Measurements from ENCODE around the gene PLB1.

The PLB1 gene

DNA sequence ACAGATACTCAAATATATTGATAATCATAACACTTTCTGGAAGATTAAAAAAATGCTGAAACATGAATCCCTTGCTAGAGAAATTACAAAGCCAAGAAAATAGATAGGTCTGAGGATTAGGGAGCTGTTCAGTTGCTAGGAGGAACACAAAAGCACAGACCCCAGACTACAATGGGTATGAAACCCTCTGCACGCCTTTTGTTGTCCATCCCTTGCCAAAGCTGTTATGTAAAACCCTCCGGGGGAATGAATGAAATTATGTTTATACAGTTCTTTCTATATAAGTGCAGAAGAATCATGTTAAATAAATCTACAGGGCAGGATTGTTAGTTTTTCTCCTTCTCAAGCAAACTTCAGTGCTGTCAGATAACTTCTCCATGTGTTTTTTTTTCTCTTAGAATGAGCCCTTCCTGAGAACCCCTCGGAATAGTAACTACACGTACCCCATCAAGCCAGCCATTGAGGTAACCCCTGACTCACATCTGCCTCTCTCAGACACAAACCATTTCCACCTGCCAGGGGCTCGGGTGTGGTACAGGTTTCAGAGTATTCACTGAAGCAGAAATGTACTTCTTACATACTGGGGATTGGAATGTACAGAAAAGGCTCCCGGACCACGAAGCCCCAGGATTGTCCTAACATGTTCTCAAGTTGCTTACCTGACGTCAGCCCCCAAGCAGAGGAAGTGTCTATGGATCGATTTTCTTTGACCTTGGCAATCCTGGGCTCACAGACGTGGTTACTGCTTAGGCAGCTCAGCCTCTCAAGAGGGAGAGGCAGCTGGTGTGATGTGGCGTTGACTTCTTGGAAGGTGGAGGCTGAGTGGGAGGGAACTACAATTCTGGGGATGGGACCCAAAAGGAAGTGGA is 118.0 kb downstream of the PLB1 start:
- no peak for DNase-seq
- intact Hi-C loops (cut with DNase I), result no loop called here

DNA sequence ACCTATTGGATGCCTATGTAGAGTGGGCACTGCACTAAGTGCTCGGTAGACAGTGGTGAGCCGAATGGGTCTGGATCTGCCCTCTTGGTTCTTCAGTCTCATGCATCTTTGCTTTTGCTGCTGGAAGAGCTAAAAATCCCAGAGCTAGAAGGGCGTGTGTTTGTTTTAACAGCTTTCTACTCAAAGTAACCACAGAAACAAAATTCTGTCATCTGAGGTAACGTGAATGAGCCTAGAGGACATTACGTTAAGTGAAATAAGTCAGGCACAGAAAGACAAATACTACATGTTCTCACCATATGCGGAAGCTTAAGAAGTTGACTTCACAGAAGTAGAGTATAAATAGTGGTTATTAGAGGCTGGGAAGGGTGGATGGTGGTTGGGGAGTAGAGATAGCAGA is 119.8 kb downstream of the PLB1 start:
- no peak for DNase-seq
- intact Hi-C loops (cut with DNase I), result no loop called here

DNA sequence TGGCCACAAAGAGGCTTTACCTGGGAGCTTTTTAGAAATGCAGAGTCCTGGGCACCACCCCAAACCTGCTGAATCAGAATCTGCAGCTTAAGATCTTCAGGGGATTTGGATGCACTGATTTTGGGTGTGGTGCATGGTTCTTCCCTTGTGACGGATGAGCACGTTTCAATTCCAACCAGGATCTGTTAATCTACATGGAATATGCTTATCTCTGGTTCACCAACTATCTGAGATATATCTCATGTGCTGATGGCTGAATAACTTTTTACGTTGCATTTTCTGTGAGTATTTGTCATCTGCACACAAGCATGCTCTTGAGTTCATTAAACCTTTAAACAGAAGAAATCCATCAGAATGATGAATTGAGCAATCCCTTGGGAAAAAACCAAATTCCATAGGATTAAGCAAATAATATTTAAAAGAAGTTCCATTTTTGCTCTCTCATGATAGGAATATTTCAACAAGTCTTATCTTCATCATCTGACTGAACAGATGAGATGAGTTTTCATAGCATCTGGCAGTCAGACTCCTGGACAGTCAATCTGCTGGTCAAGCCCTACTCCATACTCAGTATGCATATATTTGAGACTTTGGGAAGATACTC is 120.6 kb downstream of the PLB1 start:
- no peak for DNase-seq
- intact Hi-C loops (cut with DNase I), result no loop called here

DNA sequence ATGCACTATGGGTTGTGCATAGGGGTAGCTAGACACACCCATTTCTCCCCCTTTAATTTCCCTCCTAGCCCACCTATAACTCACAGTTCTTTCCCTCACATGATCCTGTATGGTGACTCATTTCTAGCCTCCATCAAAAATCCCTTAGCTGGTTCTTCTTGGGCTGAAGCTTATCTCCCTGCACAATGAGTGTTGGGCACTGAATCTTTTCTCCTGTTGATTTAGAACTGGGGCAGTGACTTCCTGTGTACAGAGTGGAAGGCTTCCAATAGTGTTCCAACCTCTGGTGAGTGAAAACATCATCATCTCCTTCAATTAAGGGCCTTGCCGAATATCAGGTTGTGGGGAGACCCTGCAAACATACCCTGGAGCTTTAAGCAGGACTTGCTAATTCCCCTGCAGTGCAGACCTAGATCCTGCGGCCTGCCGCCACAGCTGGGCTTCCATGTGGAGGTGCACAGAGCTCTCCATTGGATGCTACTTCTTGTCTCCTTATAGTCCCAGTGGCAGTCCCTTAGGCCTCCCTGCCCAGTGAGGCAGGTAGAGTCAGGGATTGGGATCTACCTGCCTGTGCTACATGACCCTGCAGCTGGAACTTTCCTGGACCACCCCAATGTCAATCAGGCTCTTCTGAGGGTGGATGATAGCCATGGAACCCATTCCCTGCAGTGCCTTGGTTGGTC is 121.8 kb downstream of the PLB1 start:
- DNase-seq, result no peak
- intact Hi-C loops (cut with DNase I), result no loop called here

DNA sequence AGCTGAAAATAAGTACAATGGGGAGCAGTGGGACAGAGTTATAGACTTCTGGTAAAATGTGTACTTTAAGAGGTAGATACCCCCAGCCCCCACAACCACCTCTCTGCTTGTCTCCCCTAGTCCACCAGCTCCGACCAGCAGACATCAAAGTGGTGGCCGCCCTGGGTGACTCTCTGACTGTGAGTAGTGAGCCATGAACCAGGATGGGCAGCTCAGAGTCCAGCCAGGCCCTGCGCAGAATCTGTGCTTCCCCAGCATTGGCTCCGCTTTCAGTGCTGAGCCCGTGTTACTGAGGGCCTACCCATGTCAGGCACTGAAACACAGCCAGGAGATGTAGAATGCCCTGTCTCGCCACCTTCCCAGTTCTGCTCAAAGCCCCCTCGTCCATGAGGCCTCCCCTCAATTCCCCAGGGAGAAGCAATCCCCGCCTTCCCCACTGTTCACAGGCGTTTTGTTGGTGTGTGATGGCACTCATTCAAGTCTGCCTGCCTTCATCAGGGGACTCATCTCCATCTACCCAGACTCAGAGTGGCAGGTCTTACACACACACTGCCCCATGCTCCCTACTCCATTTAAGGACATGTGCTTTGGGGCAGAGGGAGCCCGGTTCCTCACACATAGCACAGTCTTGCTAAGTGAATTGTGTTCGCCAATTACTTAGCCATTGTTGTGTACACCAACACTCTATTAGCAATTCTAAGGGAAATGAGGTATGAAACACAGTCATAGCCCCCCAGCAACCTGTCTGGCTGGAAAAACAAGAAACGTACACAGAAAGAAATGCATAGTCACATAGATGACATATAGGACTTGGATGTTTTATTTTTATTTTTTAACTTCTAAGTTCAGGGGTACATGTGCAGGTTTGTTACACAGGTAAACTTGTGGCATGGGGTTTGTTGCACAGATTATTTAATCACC is 122.6 kb downstream of the PLB1 start:
- no peak for DNase-seq
- intact Hi-C loops (cut with DNase I), result no loop called here

DNA sequence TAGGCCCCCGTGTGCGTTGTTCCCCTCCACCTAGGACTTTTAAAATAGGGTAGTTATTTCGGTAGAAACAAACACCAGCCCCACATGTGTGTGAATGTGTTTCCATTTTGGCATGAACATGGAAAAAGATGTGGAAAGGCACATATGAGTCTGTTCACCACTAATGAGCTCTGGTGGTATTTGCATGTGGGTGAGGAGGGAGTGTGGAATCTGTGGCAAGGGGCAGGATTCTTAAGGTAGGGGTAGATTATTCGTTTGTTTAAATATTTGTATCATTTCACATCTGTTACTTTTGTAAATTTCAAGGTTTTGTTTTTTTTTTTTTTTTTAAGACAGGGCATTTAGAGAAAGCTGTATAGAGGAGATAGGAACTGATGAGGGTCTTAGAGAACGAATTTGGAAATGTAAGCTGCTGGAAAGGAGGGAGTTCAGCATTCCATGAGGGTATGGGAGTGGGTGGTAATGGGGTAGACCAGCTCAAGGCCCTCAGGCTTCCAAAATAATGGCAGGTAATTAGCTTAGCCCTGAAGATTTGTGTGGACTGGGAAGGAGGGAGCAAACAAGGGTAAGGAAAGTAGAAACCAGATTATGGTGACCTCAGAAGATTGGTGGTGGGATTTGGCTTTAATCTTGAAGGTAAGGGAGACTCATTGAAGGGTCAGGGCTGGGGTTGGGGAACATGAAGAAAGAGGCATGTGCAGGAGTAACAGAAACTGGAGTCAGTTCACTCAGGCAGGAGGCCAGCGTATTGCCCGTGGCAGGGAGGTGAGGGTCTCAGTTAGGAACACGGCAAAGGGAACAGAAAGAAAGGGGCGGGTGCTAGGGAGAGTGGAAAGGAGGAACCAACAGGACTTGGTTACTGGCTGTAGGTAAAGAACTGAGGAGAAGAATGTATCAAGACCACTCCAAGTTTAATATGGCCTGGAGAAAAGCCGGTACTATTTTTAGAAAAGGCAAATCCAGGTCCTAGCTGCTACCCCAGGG is 123.6 kb downstream of the PLB1 start:
- intact Hi-C loops (cut with DNase I), result loop anchor here (10.0 kb wide), 1 partner anchor 135 kb away; the partner anchor contains the start of gene PPP1CB
- DNase-seq, result peak in 2 of 42 donors; percentile 6 to 33

DNA sequence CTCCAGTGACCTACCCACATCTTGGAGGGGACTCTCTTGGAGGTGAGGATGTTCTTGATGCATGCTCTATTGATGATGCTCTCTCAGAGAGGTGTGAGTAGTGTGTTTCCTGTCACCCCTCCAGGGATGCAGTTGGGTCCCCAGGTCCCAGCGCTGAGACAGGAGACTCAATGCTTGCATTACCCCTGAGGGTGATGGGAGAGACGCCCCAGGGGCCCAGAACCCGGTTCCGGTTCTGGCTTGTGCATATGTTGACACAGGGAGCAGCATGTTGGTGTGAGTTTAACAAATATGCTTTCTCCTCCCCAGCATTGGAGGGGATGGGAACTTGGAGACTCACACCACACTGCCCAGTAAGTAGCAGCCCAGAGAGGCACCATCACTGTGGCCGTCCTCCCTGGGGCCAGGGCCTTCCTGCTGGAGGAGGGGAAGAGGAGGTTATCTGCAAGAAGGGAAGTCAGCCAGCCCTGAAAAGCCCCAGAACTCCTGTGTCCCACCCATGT is 124.5 kb downstream of the PLB1 start:
- intact Hi-C loops (cut with DNase I), result loop anchor here (10.0 kb wide), 1 partner anchor 134 kb away; the partner anchor contains the start of gene PPP1CB
- DNase-seq, result no peak

DNA sequence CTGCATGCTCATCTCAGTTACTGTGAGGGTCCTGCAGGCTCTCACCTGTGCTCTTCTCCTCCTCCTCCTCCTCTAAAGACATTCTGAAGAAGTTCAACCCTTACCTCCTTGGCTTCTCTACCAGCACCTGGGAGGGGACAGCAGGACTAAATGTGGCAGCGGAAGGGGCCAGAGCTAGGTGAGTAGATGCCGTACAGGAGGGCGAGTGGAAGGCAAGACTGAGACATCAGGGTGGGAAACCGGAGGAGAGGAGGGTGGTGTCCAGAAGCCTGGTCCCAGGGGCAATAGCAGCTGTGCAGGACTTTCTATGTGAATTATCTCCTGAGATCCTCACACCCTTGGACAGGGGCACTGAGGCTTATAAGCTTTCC is 124.9 kb downstream of the PLB1 start:
- no peak for DNase-seq
- intact Hi-C loops (cut with DNase I), result loop anchor here (10.0 kb wide), 1 partner anchor 134 kb away; the partner anchor contains the start of gene PPP1CB

DNA sequence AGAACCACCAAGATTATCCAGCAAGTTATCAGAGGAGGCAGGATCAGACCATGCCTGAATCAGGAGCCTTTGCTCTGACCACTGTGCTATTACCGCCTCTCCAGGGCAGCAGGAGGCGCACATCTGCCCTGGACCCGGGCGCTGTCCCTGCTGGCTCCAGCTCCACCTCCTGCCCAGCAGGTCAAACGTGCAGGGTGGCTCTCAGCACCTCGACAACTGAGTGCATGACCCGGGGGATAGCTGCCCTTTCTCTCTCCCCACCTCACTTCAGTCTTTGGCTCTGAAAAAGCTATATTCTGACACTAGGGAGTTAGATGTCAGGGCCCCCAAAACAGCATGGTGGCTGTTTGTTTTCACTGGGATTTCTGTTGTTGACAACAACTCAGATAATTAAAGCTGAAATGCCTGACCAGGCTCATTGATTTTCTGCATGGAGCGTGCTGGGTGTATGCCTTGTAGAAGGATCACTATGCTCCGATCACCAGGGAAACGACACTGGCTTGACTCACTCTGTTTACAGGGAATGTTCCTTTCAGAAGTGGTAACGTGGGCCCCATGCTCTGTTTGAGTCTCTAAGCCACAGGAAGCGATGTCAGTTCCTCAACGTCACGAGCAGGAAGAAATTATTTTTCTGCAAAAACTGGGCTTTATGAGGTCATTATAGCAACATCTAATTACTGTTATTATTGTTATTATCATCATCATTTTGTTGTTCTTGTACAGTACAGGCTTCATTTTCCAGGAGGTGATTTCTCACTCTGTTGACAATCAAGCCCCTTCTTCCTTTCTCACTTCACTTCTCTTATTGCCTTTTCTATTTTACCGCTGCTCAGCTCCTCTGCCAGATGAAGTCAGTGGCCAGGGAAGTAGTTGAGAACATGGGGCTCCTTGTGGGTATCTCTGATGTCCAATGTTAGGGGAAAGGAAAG is 125.6 kb downstream of the PLB1 start:
- intact Hi-C loops (cut with DNase I), result loop anchor here (10.0 kb wide), 1 partner anchor 133 kb away; the partner anchor contains the start of gene PPP1CB
- peak; percentile 22 to 95 (median 76) for DNase-seq

DNA sequence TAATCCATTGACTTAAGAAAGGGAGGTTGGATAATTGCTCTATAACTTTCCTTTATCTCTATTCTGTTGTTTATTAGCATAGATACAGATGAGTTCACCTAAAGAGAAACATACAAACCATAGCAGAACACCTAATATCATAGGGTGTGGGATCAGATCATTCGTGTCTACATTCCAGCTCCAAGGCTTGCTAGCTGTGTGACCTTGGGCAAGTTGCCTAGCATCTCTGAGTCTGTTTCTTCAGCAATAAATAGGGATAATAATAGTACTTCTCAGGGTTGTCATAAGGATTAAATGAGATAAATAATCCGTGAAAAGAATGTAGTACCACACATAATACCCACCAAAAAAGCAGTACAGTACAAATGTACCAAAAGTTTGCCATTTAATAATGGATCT is 126.2 kb downstream of the PLB1 start:
- intact Hi-C loops (cut with DNase I), result loop anchor here (10.0 kb wide), 1 partner anchor 133 kb away; the partner anchor contains the start of gene PPP1CB
- DNase-seq, result no peak

DNA sequence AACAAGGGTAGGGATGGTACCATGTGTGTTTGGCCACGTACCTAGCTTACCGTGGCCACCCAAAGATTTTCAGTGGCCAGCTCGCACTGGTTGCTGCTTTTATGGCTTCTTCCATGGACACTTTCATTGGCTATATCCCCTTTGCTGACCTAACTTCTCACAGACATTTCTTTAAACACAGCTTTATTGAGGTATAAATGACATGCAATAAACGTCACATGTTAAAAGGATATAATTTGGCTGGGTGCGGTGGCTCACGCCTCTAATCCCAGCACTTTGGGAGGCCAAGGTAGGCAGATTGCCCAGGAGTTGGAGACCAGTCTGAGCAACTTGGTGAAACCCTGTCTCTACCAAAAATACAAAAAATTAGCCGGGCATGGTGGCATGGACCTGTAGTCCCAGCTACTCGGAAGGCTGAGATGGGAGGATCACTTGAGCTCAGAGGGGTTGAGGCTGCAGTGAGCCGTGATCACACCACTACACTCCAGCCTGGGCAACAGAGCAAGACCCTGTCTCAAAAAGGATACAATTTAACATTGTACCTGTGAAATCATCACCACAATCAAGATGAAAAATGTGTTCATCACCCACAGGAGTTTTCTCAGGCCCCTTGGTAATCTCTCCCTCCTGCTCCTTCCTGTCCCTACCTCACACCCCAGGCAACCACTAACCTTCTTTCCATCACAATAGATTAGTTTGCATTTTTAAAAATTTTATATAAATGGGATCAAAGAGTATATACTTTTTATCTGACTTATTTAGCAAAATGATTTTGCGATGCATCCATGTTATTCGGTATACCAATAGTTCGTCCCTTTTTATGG is 127.9 kb downstream of the PLB1 start:
- DNase-seq, result no peak
- intact Hi-C loops (cut with DNase I), result loop anchor here (10.0 kb wide), 1 partner anchor 131 kb away; the partner anchor contains the start of gene PPP1CB

DNA sequence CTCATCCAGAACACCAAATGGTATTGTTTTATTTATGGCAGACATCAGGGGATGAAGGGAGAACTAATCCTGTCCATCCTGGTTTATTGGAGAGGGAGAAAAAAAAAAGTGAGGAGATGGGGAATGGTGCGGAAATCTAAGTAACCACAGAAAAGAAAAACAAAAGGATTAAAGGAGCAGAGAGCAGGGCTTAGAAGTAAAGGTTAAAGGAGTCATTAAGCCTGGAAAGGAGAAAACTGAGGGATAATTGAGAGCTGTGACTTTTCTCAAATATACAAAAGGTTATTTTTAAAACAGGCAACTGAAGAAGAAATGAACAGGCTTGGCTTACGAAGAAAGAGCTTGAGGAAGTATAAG is 128.6 kb downstream of the PLB1 start:
- DNase-seq, result no peak
- intact Hi-C loops (cut with DNase I), result loop anchor here (10.0 kb wide), 1 partner anchor 130 kb away; the partner anchor contains the start of gene PPP1CB

DNA sequence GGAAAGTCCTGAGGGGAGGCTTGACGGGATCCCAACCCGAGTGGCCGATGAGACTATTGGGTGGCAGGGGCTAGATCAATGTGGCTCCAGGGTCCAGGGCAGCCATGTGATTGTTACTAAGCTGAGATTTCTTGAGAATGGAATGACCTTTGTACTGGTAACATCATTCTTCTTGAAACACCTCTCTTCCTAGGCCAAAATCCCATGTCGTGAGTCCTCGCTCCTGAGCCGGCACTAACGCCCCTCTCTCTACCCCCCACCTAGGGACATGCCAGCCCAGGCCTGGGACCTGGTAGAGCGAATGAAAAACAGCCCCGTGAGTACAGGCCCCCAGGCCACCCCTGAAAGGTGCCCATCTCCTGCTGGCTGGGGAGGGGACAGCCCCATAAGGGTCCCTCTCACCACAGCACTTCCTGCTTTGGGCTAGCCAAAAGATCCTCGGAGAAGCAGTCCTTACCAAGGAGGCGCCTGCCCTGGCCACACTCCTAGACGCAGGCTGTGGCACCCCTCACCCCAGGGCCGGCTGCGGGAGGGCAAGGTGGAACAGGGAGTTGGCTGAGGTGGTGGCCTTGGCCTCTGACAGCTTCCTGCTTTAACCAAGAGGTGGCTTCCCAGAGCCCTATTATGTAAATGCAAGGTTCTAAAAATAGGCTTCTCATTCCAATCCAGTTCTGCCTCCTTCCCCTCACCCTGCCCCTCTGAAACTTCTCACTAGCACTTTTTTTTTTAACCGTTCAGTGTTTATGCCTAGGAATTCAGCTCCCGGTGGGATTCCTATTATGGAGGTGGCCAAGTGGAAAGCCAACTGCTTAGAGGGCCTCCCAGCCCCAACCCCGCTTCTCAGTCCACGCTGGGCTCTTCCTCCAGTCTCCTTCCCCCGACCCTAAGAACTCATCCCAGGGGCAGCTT is 129.2 kb downstream of the PLB1 start:
- DNase-seq, result peak in 32 of 42 donors; percentile 8 to 72 (median 31)
- intact Hi-C loops (cut with DNase I), result loop anchor here (10.0 kb wide), 1 partner anchor 130 kb away; the partner anchor contains the start of gene PPP1CB

DNA sequence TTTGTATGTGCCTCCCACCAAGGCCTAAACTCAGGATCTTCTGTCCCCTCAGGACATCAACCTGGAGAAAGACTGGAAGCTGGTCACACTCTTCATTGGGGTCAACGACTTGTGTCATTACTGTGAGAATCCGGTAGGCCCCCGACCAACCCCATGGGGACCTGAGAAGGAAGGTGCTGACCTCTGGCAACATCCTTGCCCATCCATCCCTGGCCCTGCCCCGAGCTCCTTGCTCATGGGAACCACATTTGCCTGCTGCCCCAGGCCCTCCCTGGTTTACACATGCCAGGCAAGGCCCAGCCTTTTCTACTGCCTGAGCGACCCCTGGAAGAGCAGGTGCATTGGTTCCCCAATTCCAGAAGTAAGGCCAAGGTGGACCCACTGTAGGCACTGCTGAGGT is 130.5 kb downstream of the PLB1 start:
- DNase-seq, result no peak
- intact Hi-C loops (cut with DNase I), result loop anchor here (10.0 kb wide), 1 partner anchor 128 kb away; the partner anchor contains the start of gene PPP1CB
